ENCODE results near the gene PGAP6.
"Not testable (repeated sequence)": the region's sequence is repeated elsewhere in the genome, so short reads cannot be mapped to it uniquely, and the experiment has no call there.

Gene PGAP6

DNA sequence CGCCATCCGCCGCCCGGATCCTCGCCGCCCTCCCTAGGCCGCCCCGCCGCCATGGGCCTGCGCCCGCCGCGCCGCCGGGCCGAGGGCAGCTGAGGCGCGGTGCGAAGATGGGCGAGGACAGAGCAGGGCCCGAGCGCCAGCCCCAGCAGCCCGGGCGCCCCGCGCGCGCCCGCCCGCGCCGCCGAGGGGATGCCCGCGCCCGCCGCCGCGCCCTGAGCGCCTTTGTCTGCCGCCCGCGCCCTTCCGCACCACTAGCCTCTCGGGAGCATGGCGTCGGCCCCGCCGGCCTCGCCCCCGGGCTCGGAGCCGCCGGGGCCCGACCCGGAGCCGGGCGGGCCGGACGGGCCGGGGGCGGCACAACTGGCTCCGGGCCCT is 43.9 kb upstream of the PGAP6 start:
- Histone ChIP-seq H3K27ac (no peak overlapping the region), H3K4me3 (ENCODE audit: low read depth, low read length) (peak overlapping the region; percentile 65), H3K36me3 (replicated peaks) (no peaks in the 10 kb centered on the region), H3K27me3 (replicated peaks) (no peaks in the 10 kb centered on the region)
- TF ChIP-seq, protein P1, sequence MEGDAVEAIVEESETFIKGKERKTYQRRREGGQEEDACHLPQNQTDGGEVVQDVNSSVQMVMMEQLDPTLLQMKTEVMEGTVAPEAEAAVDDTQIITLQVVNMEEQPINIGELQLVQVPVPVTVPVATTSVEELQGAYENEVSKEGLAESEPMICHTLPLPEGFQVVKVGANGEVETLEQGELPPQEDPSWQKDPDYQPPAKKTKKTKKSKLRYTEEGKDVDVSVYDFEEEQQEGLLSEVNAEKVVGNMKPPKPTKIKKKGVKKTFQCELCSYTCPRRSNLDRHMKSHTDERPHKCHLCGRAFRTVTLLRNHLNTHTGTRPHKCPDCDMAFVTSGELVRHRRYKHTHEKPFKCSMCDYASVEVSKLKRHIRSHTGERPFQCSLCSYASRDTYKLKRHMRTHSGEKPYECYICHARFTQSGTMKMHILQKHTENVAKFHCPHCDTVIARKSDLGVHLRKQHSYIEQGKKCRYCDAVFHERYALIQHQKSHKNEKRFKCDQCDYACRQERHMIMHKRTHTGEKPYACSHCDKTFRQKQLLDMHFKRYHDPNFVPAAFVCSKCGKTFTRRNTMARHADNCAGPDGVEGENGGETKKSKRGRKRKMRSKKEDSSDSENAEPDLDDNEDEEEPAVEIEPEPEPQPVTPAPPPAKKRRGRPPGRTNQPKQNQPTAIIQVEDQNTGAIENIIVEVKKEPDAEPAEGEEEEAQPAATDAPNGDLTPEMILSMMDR (IDR thresholded peaks at IDR 0.05; ENCODE audit: low read depth, low read length, missing control alignments): no peak
- no peak for DNase-seq
- in situ Hi-C loops (cut with HindIII; ENCODE audit: low pct_ligation_motif_present, low sequenced_read_pairs): no loop called here

DNA sequence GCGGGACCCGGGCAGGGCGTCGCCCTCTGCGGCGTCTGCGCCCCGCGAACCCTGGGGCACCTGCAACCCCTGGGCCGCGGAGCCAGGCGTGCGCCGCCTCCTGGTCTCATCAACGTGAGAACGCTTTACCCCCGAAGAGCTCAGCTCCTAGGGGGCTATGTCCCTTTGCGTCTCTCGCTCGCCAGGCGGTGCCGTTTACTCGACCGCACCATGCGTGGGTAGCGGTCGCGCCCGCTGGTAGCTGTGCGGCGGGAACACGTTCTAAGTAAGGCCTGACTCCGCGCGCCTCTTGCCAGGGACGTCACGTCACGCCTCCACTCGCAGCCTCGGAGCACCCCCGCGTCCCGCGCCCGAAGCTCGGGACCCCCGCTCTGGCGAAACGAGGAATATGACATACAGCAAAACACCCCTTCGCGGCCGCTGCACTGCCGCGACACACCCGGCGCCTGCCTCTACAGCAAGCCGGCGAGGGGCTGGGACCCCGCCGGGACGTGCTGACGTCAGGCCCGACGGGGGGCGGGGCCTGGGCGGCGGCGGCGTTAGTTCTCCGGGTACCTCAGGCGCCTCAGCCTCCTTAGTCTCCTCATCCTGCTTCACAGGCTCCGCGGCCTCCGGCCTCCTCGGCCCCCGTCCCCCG is 43.4 kb upstream of the PGAP6 start, which contains the start of gene RAB11FIP3:
Gene RAB11FIP3 (plus strand): TSS at position 568 of the 637 bp plus-strand sequence. CDS start 358 bp downstream, outside the sequence.
- H3K4me3 ChIP-seq (ENCODE audit: low read depth, low read length): peak within 1 kb of the TSS; percentile 65
- H3K36me3 ChIP-seq (replicated peaks): no peaks in the 10 kb centered on the region
- in situ Hi-C loops (cut with HindIII; ENCODE audit: low pct_ligation_motif_present, low sequenced_read_pairs): no loop called here
- H3K27ac ChIP-seq: peak within 1 kb of the TSS; percentile 44
- H3K27me3 ChIP-seq (replicated peaks): no peaks in the 10 kb centered on the region
- peak; percentile 40 for DNase-seq
- TF ChIP-seq, protein P1 (IDR thresholded peaks at IDR 0.05; ENCODE audit: low read depth, low read length, missing control alignments): peak; percentile 41

DNA sequence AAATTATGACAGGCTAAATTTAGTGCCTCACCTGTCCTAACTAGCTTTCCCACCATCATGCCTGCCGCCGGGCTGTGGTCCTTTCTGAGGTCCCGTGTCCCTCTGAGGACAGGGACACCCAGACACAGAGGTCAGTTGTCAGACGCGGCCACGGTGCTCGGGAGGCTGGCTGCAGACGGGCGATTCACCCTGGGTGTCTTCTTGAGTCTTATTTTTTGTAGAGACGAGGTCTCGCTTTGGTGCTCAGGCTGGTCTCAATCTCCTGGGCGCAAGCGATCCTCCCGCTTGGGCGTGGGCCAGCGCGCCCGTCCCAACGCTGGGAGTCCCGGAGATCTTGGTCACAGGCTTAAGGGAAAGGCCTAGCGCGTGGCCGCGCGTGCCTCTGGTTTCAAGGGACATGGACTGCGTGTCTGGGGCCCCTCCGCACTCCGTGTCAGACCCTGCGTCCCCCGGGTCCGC is 42.9 kb upstream of the PGAP6 start:
- H3K36me3 ChIP-seq (replicated peaks): no peaks in the 10 kb centered on the region
- H3K27me3 ChIP-seq (replicated peaks): no peaks in the 10 kb centered on the region
- TF ChIP-seq, protein P1 (IDR thresholded peaks at IDR 0.05; ENCODE audit: low read depth, low read length, missing control alignments): no peak
- in situ Hi-C loops (cut with HindIII; ENCODE audit: low pct_ligation_motif_present, low sequenced_read_pairs): no loop called here
- peak overlapping the region; percentile 65 for H3K4me3 ChIP-seq (ENCODE audit: low read depth, low read length)
- peak overlapping the region; percentile 44 for H3K27ac ChIP-seq
- DNase-seq: no peak

DNA sequence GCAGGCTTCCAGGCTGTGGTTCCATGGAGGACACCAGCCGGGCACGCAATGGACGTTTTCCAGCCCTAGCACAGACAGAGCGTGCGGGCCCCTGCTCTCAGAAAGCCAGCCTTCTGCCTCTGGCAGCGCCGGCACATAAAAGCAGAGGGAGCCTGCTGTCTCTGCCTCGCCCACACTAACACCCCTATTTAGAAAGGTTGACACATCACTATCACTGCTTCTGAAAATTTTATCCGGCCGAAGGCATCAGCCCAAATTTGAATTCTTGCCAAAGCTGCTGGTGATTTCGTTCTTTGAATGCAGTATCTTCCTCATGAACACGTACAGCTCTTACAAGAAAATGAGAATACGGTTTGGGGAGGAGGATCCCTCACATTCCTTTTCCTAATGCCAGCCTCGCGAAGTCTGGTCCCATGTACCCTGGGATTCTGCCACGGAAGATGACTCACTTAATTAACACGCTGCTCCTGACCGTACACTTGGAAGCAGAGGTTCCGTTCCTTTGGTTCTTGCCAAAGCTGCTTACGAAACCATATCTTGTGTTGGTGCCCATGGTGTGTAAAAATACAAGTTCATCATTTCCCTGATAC is 42.4 kb upstream of the PGAP6 start:
- in situ Hi-C loops (cut with HindIII; ENCODE audit: low pct_ligation_motif_present, low sequenced_read_pairs): no loop called here

DNA sequence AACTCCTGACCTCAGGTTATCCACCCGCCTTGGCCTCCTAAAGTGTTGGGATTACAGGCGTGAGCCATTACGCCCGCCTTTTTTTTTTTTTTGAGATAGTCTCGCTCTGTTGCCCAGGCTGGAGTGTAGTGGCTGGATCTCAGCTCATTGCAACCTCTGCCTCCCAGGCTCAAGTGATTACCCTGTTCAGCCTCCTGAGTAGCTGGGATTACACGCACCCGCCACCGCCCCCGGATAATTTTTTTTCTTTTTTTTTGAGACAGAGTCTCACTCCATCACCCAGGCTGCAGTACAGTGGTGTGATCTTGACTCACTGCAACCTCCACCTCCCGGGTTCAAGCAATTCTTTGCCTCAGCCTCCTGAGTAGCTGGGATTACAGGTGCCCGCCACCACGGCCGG is 40.4 kb upstream of the PGAP6 start:
- H3K4me3 ChIP-seq (ENCODE audit: low read depth, low read length); in situ Hi-C loops (cut with HindIII; ENCODE audit: low pct_ligation_motif_present, low sequenced_read_pairs); H3K36me3 ChIP-seq (replicated peaks); H3K27ac ChIP-seq; H3K27me3 ChIP-seq (replicated peaks); DNase-seq: not testable (repeated sequence)

More for the DNA sequence above, 42.4 kb upstream of the PGAP6 start:
- peak overlapping the region; percentile 65 for H3K4me3 ChIP-seq (ENCODE audit: low read depth, low read length)
- H3K27me3 ChIP-seq (replicated peaks): no peaks in the 10 kb centered on the region
- peak; percentile 79 for DNase-seq
- no peaks in the 10 kb centered on the region for H3K36me3 ChIP-seq (replicated peaks)
- peak overlapping the region; percentile 44 for H3K27ac ChIP-seq
- TF ChIP-seq, protein P1 (IDR thresholded peaks at IDR 0.05; ENCODE audit: low read depth, low read length, missing control alignments): no peak

DNA sequence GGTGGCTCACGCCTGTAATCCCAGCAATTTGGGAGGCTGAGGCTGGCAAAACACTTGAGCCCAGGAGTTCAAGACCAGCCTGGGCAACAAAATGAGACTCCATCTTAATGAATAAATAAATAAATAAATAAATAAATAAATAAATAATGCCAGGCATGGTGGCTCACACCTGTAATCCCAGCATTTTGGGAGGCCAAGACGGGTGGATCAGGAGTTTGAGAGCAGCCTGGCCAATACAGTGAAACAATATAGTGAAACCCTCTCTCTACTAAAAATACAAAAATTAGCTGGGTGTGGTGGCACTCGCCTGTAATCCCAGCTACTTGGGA is 33.4 kb upstream of the PGAP6 start:
- DNase-seq; in situ Hi-C loops (cut with HindIII; ENCODE audit: low pct_ligation_motif_present, low sequenced_read_pairs); H3K4me3 ChIP-seq (ENCODE audit: low read depth, low read length); H3K27ac ChIP-seq; H3K36me3 ChIP-seq (replicated peaks); H3K27me3 ChIP-seq (replicated peaks): not testable (repeated sequence)

Measured in brain microvascular endothelial cell (primary cell).